GM12801 (cell line): ENCODE data around the gene IFT172.

Source experiments
- TF ChIP-seq, protein P1 (sequence below): IDR thresholded peaks from one replicate; pipeline ENCODE4 v1.5.1; 2011; ENCODE audit warnings: control low read depth; ENCODE audit not compliant: insufficient read length; ENCODE audit errors: extremely low read depth

The IFT172 gene

DNA sequence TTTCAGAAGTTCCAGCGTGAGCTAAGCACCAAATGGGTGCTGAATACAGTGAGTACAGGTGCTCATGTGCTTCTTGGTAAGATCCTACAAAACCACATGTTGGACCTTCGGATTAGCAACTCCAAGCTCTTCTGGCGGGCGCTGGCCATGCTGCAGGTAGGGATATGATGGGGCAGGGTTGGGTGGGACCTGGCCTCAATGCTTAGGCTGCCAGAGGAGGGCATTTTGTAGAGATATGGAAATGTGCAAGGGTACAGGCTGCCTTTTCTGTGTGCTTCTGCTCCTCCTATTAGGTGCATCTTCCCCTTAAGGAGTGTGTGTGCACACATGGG lies 29.2 kb upstream of the IFT172 start:
- TF ChIP-seq, protein P1, sequence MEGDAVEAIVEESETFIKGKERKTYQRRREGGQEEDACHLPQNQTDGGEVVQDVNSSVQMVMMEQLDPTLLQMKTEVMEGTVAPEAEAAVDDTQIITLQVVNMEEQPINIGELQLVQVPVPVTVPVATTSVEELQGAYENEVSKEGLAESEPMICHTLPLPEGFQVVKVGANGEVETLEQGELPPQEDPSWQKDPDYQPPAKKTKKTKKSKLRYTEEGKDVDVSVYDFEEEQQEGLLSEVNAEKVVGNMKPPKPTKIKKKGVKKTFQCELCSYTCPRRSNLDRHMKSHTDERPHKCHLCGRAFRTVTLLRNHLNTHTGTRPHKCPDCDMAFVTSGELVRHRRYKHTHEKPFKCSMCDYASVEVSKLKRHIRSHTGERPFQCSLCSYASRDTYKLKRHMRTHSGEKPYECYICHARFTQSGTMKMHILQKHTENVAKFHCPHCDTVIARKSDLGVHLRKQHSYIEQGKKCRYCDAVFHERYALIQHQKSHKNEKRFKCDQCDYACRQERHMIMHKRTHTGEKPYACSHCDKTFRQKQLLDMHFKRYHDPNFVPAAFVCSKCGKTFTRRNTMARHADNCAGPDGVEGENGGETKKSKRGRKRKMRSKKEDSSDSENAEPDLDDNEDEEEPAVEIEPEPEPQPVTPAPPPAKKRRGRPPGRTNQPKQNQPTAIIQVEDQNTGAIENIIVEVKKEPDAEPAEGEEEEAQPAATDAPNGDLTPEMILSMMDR = no peak

DNA sequence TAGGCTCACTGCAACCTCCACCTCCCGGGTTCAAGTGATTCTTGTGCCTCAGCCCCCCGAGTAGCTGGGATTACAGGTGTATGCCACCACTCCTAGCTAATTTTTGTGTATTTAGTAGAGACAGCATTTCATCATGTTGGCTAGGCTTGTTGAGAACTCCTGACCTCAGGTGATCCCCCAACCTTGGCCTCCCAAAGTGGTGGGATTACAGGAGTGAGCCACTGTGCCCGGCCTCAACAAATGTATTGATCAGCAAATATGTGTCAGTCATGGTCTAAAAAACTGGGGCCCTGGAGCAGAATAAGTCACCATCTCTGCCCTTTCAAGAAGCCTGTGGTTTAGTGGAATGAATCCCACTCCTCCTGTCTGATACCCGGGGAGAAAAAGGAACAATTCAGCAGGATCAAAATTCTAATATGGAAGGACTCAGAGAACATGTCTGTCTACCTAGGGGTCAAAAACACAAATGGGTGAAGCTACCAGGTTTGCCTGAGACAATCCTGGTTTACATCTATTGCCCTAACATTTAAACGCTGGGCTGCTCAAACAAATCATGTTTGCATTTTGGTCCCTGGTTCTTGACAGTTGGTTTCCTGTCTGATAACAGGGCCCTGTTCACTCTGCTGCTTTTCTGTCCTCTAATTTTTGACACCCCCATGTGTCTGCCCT lies 28.7 kb upstream of the IFT172 start:
- TF ChIP-seq, protein P1 = no peak

DNA sequence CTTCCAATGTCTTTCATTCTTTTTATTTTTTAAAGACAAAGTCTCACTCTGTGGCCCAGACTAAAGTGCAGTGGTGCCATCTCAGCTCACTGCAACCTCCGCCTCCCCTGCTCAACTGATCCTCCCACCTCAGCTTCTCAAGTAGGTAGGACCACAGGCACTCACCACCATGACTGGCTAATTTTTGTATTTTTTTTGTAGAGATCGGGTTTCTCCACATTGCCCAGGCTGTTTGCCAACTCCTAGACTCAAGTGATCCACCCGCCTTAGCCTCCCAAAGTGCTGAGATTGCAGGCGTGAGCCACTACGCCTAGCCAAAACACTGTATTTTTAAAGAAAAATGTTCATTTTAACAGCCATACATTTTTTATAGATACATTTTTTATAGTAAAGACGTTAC lies 19.8 kb upstream of the IFT172 start:
- TF ChIP-seq, protein P1 = no peak

DNA sequence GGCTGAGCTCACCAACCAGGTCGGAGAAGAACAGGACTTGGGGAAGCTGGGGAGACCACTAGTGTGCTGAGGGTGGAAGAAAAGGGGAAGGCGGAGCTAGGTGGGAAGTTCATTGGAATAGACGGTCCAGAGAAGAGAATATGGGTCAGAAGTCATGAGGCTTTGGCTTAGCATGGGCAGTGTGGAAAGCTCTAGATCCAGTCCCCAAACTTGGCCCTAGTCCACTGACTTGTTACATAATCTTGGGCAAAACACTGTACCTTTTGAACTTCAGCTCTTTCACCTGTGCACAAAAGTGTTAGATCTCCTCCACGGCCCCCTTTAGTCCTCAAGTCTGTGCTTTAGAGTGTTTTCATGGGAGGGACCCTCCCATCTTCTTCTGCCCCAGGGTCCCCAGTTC lies 17.8 kb upstream of the IFT172 start:
- TF ChIP-seq, protein P1 = no peak

DNA sequence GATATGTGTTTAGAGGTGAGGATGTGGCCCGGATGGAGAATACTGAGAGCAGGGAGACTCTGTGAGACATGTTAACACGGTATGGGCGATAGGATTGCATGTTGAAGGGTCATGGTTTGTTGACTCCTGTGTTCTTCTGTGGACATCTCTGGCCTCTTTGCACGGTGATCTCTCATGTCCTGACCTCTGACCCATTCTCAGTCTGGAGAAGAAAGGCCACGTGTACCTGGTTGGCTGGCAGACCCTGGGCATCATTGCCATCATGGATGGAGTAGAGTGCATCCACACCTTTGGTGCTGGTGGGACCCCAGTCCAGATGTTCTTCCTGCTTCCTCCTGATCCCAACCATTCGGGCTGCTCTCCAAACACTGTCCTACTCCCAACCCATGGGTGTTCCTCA lies 17.0 kb upstream of the IFT172 start:
- TF ChIP-seq, protein P1 = no peak

DNA sequence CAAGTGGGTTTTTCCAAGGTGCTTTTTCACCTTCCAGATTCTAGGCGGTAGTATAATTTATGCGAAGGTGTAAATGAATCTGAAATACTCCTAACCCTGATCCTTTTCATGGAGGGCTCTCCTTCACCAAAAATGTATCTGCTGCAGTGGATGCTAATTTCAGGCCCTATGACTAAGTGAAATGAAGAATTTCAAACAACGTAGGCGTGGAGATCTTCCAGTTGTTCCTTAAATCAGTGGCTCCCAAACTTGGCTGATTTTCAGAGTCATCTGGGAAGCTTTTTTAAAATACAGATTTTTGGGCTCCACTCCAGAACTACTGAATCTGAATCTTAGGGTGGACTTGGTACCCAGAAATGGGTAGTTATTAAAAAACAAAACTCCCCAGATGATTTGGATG lies 12.6 kb upstream of the IFT172 start:
- TF ChIP-seq, protein P1 = no peak

DNA sequence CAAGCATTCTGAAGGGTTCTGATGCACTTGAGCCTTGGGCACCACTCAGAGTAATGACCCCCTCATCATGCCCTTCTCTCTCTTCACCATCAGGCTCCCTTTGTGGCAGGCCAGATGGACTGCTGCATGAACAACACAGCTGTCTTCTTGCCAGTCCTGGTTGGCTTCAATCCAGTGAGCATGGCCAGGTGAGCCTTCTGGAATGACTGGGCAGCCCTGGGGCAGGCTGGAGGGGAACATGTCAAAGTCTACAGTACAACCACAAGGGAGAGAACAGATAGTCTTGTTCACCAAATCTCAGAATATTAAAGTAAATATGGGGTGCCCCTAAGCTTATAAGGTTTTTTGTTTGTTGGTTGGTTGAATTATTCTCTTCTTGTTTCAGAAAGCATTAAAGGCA lies 11.5 kb upstream of the IFT172 start:
- TF ChIP-seq, protein P1 = no peak
